Measurements from ENCODE around the gene SNRNP35.

- TF ChIP-seq PATZ1 (CRISPR knock-in tag; IDR thresholded peaks at IDR 0.05; ENCODE audit: borderline replicate concordance) (no peak), CSRNP3 (CRISPR knock-in tag; IDR thresholded peaks at IDR 0.05) (no peak), ARNTL (CRISPR knock-in tag; IDR thresholded peaks at IDR 0.05; ENCODE audit: borderline replicate concordance, low read depth) (no peak), ZFP30 (CRISPR knock-in tag; IDR thresholded peaks at IDR 0.05) (no peak), ZC3H10 (CRISPR knock-in tag; IDR thresholded peaks at IDR 0.05) (no peak), TSHZ2 (CRISPR knock-in tag; IDR thresholded peaks at IDR 0.05) (no peak)
Measured at GRCh38 chr12:123483602-123484248, 25.8 kb downstream of the SNRNP35 start.
